HG03575 (cell line): Measurements from ENCODE around the gene CEACAM18.

ENCODE experiments used
- ATAC-seq: cut with Tn5 transposase; IDR thresholded peaks from one replicate; pipeline ENCODE4 v1.9.1; 2021; ENCODE audit not compliant: unreplicated experiment, insufficient number of reproducible peaks, low FRiP score; ENCODE audit errors: extremely low read depth

Gene CEACAM18

DNA sequence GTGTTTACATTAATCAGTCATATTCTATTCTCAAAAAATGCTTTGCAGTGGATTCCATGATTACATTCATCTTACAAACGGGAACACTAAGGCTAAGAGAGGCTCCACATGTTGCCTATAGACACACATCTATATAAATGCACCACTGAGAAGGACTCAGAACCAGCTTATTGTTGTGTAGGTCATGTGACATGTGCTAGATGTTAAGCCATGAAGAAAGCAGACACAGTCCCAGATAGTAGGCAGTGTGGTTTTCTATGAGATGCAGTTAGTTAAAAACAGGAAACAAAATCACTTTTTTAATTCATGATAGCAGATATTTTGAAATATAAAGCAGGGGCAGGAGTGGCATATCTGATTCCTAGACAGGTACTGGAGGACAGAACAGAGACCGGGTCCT lies 42.4 kb downstream of the CEACAM18 start:
- ATAC-seq: no peak

- ATAC-seq: no peak
Observed at GRCh38 chr19:51521357-51521756, 43.0 kb downstream of the CEACAM18 start.

GRCh38 chr19:51521781-51522180 lies 43.4 kb downstream of the CEACAM18 start:
- ATAC-seq: no peak

DNA sequence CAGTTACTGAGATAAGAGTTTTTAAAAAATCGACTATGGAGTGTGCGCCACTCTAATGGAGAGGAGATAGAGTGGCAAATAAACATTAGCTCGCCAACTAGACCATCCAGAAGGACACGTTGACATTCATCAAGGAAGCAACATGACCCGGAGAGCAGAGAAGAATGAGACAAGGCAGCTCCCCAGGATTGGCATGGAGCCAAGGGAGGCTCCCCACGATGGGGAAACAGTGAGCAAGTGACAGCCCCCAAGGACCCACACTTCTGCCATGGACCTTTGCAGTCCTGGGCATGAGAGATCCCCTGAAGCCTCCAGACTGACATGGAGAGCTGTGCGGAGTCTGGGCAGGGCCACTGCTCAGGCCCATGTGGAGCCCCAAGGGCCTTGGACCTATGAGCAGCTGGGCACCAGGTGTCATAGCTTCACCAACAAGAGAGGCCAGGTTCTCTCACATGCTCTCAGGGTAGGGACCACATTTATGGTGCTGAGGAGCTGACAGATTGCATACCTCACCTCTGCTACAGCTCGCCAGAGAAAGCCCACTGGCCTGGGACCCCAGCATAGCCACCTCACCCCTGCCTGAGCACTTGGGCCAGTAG lies 46.4 kb downstream of the CEACAM18 start:
- ATAC-seq: no peak

GRCh38 chr19:51525651-51526050 lies 47.3 kb downstream of the CEACAM18 start:
- no peak for ATAC-seq

DNA sequence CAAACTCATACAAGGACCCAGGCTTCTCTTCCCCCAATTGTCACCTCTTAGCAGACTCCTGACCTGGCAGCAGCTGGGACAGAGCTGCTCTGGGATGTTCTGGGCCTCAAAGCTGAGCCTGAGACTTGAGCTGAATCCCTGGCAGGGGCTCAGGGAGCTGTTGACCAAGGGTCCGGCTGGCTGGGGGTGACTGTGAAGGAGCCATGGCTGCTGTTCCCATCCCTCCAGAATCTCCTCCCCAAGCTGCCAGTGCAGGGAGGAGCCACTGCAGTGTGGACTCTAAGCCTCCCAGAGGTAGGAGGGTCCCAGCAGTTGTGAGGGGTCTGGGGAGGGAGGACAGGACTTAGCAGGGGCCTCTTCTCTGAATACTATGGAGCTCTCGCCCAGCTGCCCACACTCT lies 51.0 kb downstream of the CEACAM18 start:
- no peak for ATAC-seq

- ATAC-seq: no peak
Observed at GRCh38 chr19:51530616-51531015, 52.3 kb downstream of the CEACAM18 start.

- ATAC-seq: no peak
Observed at GRCh38 chr19:51531349-51532315, 53.3 kb downstream of the CEACAM18 start, which contains the start of gene SIGLEC6. TSS of gene SIGLEC6 (minus strand) at chr19:51531670. CDS start at chr19:51531648, 22 bp downstream.

GRCh38 chr19:51535535-51535934 lies 57.2 kb downstream of the CEACAM18 start:
- ATAC-seq: no peak

GRCh38 chr19:51539821-51540366 lies 61.6 kb downstream of the CEACAM18 start:
- ATAC-seq: no peak
